PC-9 (cell line): ENCODE measurements around the gene NAA38. TPM values are rescaled to one million over a fixed set of nuclear protein-coding genes. Genes with fewer than 3 reads are reported as not detected.

ENCODE experiments used
- BruUV-seq: library from RNA; stranded (reverse); fragments of 400-500 nt; replicated peaks from 2 replicates; lab custom pipeline; 2021; lab: Mats Ljungman, UMichigan
- CTCF ChIA-PET: fragments of 300-600 bp; sonication (Branson Sonifier 250); formaldehyde crosslinking; loops from one replicate; lab custom pipeline; 2022; ENCODE audit warnings: antibody characterized with exemption; lab: Charles Lee
- POLR2A ChIA-PET: fragments of 300-600 bp; sonication (Branson Sonifier 250); formaldehyde crosslinking; loops from one replicate; lab custom pipeline; 2022; ENCODE audit warnings: antibody characterized with exemption; ENCODE audit not compliant: unreplicated experiment; lab: Charles Lee
- DNase-seq, 2 experiments: peaks; one replicate each; pipeline versions ENCODE4 v3.0.0 to v3.0.0-alpha.2; 2015 to 2022; ENCODE audit warnings: mixed read lengths in 1 of 2
- H2AFZ ChIP-seq: fragments of 200-600 bp; sonication (generic); 2 replicates; pipeline ENCODE4 v1.8.1; 2017; ENCODE audit warnings: antibody characterized with exemption
- H3F3A ChIP-seq: fragments of 200-600 bp; sonication (generic); 2 replicates; pipeline ENCODE4 v1.8.1; 2017; ENCODE audit warnings: antibody characterized with exemption, mild to moderate bottlenecking, low read depth; ENCODE audit not compliant: insufficient read depth
- H3K27ac ChIP-seq: fragments of 200-600 bp; sonication (generic); 2 replicates; pipeline ENCODE4 v1.6.1; 2016; ENCODE audit warnings: mixed run types
- H3K27me3 ChIP-seq: fragments of 200-600 bp; sonication (generic); 2 replicates; pipeline ENCODE4 v1.6.1; 2016; ENCODE audit warnings: low read depth, mixed run types; ENCODE audit not compliant: insufficient read depth
- H3K36me3 ChIP-seq: fragments of 200-600 bp; sonication (generic); 2 replicates; pipeline ENCODE4 v1.6.1; 2016; ENCODE audit warnings: low read depth, mixed run types
- H3K4me1 ChIP-seq: fragments of 200-600 bp; sonication (generic); replicated peaks from 2 replicates; pipeline ENCODE4 v1.6.1; 2016; ENCODE audit warnings: mixed run types; ENCODE audit not compliant: insufficient read depth
- H3K4me2 ChIP-seq: fragments of 200-600 bp; sonication (generic); 2 replicates; pipeline ENCODE4 v1.6.1; 2017; ENCODE audit warnings: mixed run types
- H3K4me3 ChIP-seq: fragments of 200-600 bp; sonication (generic); 2 replicates; pipeline ENCODE4 v1.6.1; 2016; ENCODE audit warnings: mixed run types
- H3K79me2 ChIP-seq: fragments of 200-600 bp; sonication (generic); 2 replicates; pipeline ENCODE4 v1.6.1; 2017; ENCODE audit warnings: low read depth, mixed run types
- H3K9me2 ChIP-seq: fragments of 200-600 bp; sonication (generic); 2 replicates; pipeline ENCODE4 v1.8.1; 2017; ENCODE audit warnings: mild to moderate bottlenecking; ENCODE audit not compliant: insufficient read depth
- H3K9me3 ChIP-seq: fragments of 200-600 bp; sonication (generic); 2 replicates; pipeline ENCODE4 v1.8.1; 2016; ENCODE audit warnings: low read depth; ENCODE audit not compliant: insufficient read depth
- H4K20me1 ChIP-seq: fragments of 200-600 bp; sonication (generic); 2 replicates; pipeline ENCODE4 v1.8.1; 2017; ENCODE audit not compliant: insufficient read depth
- EZH2 ChIP-seq: fragments of 200-600 bp; sonication (generic); IDR thresholded peaks from 2 replicates; pipeline ENCODE4 v1.8.0; 2017; ENCODE audit warnings: antibody characterized with exemption, low read depth
- intact Hi-C: fragments of 100-400 bp; cut with micrococcal nuclease; formaldehyde crosslinking; loops from one replicate; pipeline ENCODE4 v1.10.0; 2022; ENCODE audit not compliant: unreplicated experiment
- total RNA-seq: library from RNA; stranded (reverse); gene quantifications from 2 replicates; pipeline ENCODE4 v1.2.3, GENCODE V29; 2021
- TF ChIP-seq, protein P1 (sequence below): fragments of 200-600 bp; sonication (generic); conservative IDR thresholded peaks from 2 replicates; pipeline ENCODE4 v1.6.1; 2017; ENCODE audit warnings: mixed run types, antibody characterized with exemption, mild to moderate bottlenecking, moderate library complexity

Gene NAA38
- total RNA-seq, 1 experiment from 2014 or later: 159 TPM

DNA sequence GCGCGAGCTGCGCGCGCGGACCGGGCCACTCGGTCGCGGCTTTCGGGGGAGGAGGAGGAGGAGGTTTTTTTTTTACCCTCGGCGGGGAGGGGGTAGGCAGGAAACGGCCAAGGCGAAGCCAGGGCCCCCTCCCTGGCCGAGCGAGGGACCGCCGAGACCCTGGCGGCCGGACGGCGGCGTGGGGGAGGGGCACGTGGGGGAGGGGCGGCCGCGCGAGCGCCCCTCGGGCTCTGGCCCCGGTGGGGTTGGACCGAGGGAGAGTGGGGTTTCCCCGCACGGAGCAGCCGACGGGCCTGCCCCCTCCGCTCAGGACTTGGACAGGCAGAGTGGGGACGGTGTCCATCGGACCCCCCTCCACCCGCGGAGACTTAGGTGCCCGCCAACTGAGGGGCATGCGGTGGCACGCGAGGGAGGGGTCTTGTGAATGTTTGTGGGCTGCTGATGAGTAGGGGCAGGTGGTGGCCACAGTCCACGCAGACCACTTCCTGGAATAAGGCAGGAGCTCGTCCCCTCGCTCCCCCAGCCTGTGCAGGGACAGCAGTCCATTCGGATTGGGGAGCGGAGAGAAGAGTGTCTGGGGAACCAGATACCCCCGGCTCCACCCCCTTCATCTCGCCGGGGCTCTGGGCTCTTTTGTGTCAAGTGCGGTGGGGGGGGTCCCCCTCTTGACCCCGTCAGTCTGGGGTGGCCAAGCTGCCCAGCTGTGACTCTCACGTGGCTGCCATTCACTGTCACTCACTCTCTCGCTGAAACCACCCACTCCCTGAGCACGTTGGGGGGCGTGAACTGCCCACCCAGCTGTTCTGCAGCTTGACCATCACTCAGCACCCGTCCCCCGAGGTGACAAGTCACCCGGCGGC is 28.2 kb upstream of the NAA38 start:
- Histone ChIP-seq H3K27me3 (no peaks in the 10 kb centered on the region), H4K20me1 (peaks cover 4% of the 10 kb centered on the region; the same call in 1 of the 2 replicates), H2AFZ (no peak overlapping the region), H3F3A (peaks cover 30% of the 10 kb centered on the region), H3K4me1 (peaks cover 27% of the 10 kb centered on the region), H3K27ac (peak overlapping the region; percentile 66), H3K79me2 (peaks cover 38% of the 10 kb centered on the region), H3K4me2 (peak overlapping the region; percentile 99), H3K4me3 (peak overlapping the region; percentile 84), H3K36me3 (no peaks in the 10 kb centered on the region; the same call in 1 of the 2 replicates), H3K9me2 (no peaks in the 10 kb centered on the region), H3K9me3 (no peaks in the 10 kb centered on the region)
- intact Hi-C loops: loop anchor here (5.0 to 10.0 kb wide), 2 partner anchors 47 to 301 kb away; partner anchors contain the start of genes CNTROB, MPDU1 and TRAPPC1
- CTCF ChIA-PET: no interaction called here
- POLR2A ChIA-PET: interaction anchor here (0.6 kb wide), 1 partner anchor 173 kb away, joined by 7 read pairs; no protein-coding TSS in a partner anchor
- no TSS peak for BruUV-seq
- peak in 1 of 2 experiments; percentile 68 for DNase-seq
- TF ChIP-seq EZH2: no peak
- TF ChIP-seq, protein P1, sequence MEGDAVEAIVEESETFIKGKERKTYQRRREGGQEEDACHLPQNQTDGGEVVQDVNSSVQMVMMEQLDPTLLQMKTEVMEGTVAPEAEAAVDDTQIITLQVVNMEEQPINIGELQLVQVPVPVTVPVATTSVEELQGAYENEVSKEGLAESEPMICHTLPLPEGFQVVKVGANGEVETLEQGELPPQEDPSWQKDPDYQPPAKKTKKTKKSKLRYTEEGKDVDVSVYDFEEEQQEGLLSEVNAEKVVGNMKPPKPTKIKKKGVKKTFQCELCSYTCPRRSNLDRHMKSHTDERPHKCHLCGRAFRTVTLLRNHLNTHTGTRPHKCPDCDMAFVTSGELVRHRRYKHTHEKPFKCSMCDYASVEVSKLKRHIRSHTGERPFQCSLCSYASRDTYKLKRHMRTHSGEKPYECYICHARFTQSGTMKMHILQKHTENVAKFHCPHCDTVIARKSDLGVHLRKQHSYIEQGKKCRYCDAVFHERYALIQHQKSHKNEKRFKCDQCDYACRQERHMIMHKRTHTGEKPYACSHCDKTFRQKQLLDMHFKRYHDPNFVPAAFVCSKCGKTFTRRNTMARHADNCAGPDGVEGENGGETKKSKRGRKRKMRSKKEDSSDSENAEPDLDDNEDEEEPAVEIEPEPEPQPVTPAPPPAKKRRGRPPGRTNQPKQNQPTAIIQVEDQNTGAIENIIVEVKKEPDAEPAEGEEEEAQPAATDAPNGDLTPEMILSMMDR: no peak

DNA sequence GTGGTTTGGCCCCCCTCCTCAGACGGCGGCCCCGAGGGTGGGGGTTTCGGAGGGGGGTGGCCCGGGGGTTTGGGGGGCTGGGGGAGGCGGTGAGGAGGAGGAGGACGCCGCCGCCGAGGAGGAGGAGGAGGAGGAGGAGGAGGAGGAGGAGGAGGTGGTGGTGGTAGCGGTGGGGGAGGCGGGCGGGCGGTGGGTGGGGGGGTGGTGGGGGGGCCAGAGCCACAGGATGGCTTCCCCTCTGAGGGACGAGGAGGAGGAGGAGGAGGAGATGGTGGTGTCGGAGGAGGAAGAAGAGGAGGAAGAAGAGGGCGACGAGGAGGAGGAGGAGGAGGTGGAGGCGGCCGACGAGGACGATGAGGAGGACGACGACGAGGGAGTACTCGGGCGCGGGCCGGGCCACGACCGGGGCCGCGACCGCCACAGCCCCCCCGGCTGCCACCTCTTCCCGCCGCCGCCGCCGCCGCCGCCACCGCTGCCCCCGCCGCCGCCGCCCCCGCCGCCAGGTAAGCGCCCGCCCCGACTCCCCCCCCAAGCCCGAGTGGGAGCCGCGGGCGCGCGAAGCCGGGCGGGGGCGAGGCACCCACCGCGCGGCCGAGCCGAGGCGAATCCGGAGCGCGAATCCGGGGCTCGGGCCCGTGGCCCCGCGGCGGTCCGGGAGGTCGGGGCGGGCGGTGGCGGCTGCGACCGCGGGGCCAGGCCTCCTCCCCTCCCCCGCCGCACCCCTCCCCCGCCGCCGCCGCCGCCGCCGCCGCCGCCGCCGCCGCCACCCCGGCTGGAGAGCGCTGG is 27.4 kb upstream of the NAA38 start:
- CTCF ChIA-PET: no interaction called here
- H3K4me1 ChIP-seq: peaks cover 24% of the 10 kb centered on the region
- no peaks in the 10 kb centered on the region for H3K27me3 ChIP-seq
- H3K9me3 ChIP-seq: no peaks in the 10 kb centered on the region
- TF ChIP-seq, protein P1: no peak
- TF ChIP-seq EZH2: no peak
- H4K20me1 ChIP-seq: peaks cover 4% of the 10 kb centered on the region; the same call in 1 of the 2 replicates
- POLR2A ChIA-PET: interaction anchor here (0.6 kb wide), 2 partner anchors 174 to 662 kb away, joined by 3 to 7 read pairs; no protein-coding TSS in a partner anchor
- peaks cover 31% of the 10 kb centered on the region for H3K79me2 ChIP-seq
- H3F3A ChIP-seq: peaks cover 30% of the 10 kb centered on the region
- intact Hi-C loops: loop anchor here (5.0 to 10.0 kb wide), 2 partner anchors 48 to 300 kb away; partner anchors contain the start of genes CNTROB, MPDU1 and TRAPPC1
- H3K4me3 ChIP-seq: peak overlapping the region; percentile 84; the same call in 1 of the 2 replicates
- BruUV-seq: no TSS peak
- H2AFZ ChIP-seq: no peak overlapping the region
- peak in 1 of 2 experiments; percentile 25 for DNase-seq
- H3K4me2 ChIP-seq: no peak overlapping the region
- H3K27ac ChIP-seq: no peak overlapping the region
- no peaks in the 10 kb centered on the region for H3K36me3 ChIP-seq
- no peaks in the 10 kb centered on the region for H3K9me2 ChIP-seq
